GM13976 (cell line): Measurements from ENCODE around the gene C1orf115.
A peak's percentile ranks its signal among the peaks of the same experiment; 100 is the strongest.

Experiments
- DNase-seq: peaks from one replicate; pipeline ENCODE4 v3.0.0; 2012; ENCODE audit warnings: low spot score
- in situ Hi-C: fragments of 300-500 bp; cut with MboI; formaldehyde crosslinking; loops from one replicate; pipeline ENCODE4 v1.12.0; 2022; ENCODE audit warnings: low sequenced_read_pairs, mixed read lengths, inconsistent platforms; ENCODE audit not compliant: unreplicated experiment
- TF ChIP-seq, protein P1 (sequence below): IDR thresholded peaks from 2 replicates; pipeline ENCODE4 v1.5.1; 2012; ENCODE audit warnings: borderline replicate concordance, mild to moderate bottlenecking; ENCODE audit not compliant: insufficient read depth; ENCODE audit errors: extremely low read depth, missing control alignments, control extremely low read depth

The C1orf115 gene, protein sequence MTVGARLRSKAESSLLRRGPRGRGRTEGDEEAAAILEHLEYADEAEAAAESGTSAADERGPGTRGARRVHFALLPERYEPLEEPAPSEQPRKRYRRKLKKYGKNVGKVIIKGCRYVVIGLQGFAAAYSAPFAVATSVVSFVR

DNA sequence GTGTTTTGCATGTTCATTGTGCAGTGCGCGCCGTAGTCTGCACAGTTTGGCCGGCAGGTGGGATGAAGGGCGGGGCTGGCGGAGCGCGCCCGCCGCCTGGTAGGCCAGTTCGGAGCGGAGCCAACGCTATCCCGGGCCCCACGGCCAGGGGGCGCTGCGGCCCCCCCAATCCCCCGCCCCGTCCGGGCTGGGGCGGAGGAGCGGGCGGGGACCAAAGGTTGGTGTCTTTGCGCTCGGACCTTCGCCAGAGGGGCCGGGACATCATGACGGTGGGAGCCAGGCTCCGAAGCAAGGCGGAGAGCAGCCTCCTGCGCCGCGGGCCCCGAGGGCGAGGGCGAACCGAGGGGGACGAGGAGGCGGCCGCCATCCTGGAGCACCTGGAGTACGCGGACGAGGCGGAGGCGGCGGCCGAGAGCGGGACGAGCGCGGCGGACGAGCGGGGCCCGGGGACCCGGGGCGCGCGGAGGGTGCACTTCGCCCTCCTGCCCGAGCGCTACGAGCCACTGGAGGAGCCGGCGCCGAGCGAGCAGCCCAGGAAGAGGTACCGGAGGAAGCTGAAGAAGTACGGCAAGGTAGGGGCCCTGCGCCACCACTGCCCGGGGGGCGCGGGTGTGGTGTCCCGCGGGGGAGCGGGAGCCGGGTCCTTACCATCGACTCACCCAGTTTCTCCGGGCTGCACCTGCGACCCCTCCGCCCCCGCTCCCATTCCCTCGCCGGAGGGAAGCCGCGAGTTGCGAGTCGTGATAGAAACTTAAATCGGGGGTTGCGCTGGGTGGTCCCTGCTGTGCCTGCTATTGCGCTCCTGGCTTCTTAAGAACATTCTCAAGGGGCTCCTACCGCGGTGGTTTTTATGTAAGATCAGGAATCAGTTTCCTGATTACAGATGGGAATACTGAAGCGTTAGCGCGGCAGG, at the start of gene C1orf115:
TSS of gene C1orf115 (plus strand) at position 224 of the 913 bp plus-strand sequence. CDS start at position 264, 40 bp downstream.
- TF ChIP-seq, protein P1, sequence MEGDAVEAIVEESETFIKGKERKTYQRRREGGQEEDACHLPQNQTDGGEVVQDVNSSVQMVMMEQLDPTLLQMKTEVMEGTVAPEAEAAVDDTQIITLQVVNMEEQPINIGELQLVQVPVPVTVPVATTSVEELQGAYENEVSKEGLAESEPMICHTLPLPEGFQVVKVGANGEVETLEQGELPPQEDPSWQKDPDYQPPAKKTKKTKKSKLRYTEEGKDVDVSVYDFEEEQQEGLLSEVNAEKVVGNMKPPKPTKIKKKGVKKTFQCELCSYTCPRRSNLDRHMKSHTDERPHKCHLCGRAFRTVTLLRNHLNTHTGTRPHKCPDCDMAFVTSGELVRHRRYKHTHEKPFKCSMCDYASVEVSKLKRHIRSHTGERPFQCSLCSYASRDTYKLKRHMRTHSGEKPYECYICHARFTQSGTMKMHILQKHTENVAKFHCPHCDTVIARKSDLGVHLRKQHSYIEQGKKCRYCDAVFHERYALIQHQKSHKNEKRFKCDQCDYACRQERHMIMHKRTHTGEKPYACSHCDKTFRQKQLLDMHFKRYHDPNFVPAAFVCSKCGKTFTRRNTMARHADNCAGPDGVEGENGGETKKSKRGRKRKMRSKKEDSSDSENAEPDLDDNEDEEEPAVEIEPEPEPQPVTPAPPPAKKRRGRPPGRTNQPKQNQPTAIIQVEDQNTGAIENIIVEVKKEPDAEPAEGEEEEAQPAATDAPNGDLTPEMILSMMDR, result peak; percentile 78
- in situ Hi-C loops, result no loop called here
- DNase-seq, result peak; percentile 91

DNA sequence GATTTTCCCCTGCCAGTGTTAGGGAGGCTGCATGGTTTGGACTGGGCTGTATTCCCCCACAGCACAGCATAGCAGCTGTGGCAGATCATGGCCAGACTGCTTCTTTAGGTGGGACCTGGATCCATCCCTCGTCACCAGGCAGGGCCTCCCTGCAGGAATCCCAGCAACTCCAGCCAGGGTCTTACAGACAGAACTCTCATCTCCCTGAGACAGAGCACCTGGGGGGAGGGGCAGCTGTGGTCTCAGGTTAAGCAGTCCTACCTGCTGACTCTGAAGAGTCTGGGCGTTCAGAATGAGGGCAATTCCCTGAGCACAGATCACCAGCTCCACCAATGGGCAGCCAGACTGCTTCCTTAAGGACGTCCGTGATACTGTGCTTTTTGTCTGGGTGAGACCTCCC, 47.9 kb upstream of the C1orf115 start:
- TF ChIP-seq, protein P1, result no peak
- in situ Hi-C loops, result no loop called here
- DNase-seq, result no peak

DNA sequence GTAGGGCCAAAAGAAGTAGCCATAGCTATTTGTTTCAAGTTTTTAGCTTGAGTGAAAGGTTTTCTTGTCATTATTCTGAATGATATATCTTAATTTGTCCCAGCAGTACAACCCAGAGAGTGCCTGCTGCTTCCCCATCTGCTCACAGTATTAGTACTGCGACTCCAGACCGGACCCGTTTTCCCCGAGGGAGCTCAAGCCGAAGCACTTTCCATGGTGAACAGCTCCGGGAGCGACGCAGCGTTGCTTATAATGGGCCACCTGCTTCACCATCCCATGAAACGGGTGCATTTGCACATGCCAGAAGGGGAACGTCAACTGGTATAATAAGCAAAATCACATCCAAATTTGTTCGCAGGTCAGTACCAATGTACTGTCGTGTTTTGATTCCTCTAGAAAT, 37.2 kb upstream of the C1orf115 start:
- TF ChIP-seq, protein P1, result no peak
- in situ Hi-C loops, result no loop called here
- no peak for DNase-seq

DNA sequence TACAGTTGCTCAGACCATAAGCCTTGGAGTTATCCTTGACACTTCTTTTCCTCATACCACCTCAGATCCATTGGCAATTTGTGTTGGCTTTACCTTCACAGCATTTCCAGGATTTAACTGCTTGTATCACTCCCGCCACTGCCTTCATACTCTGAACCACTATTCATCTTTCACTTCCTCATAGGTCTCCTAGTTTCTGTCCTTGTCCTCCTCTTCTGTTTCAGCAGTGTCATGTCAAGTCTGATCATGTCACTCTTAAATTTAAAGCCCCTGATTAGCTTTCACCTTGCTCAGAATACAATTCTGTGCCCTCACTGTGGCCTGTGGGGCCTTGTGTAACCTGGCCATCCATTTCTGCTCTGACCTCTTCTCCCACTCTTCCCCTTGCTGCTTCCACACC, 34.7 kb upstream of the C1orf115 start:
- in situ Hi-C loops, result no loop called here
- TF ChIP-seq, protein P1, result no peak
- peak; percentile 47 for DNase-seq

DNA sequence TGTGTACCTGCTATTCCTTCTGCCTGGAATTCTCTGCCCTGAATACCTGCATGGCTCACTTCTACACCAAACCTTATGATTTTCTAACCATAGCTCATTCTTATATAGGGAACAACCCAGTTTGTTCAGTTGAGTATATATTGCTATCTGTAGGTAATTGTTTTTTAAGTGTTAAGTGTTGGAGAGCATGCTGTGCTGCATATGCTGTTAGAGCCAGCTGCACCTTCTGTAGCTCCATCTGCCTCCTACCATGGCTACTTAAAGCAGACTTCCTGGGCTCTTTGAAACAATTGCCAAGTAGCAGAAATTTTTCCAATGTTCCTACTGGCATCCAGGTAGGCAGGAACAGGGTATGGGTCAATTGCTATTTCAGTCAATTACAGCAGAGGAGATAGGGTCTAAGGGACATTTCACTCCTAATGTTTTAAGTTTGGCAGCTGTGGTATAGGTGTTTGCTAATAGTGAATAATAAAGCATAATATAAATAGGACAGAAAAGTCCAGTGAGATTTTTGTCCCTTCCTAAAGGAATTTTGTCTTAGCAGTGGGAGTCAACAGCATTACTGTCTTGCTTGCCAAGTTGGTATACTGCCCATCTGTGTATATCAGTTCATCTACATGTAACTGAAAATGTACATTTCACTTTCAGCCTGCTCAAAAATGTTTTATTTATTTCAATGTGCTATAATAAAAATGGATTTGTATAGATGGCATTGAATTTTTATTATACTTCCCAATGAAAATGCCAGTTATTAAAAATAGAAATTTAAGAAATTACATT, 34.0 kb upstream of the C1orf115 start:
- DNase-seq, result no peak
- TF ChIP-seq, protein P1, result no peak
- in situ Hi-C loops, result no loop called here

DNA sequence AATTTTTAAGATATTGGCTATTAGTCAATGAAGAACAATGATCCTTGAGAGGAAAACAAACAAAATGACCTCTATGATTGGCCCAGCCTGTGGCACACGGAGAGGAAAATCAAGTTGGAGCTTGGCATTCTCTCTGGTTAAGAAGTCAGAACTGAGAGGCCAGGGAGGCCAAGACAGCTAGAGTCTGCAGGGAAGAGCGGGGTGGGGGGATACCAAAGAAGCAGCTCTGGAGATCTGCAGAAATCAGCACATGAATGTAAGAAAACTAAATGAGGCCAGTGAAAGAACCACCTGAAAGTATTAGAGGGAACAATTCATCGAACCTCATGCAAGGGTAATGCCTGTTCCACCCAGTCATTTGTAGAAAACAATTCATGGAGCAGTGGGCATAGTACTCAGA, 23.8 kb upstream of the C1orf115 start:
- DNase-seq, result no peak
- TF ChIP-seq, protein P1, result no peak
- in situ Hi-C loops, result no loop called here
